ENCODE measurements around the gene HSP90AB1. TPM values are rescaled to one million over a fixed set of nuclear protein-coding genes. Genes with fewer than 3 reads are reported as not detected.

HSP90AB1 gene
- total and polyA plus RNA-seq, 9 of the 15 experiments (the other 6 are each of a cell fraction or from before 2014, with no cell fraction given), result 1,780 to 3,358 (median 2,262) TPM

GRCh38 chr6:44255871-44256774 lies 9.2 kb downstream of the HSP90AB1 start (continued):
- TF ChIP-seq ZBTB7A (IDR thresholded peaks at IDR 0.05; ENCODE audit: borderline replicate concordance, control insufficient read depth, low read depth, low read length) (peak; percentile 19; the same call in 1 of the 2 replicates), NFIC (IDR thresholded peaks at IDR 0.05) (peak; percentile 71), SIN3A (IDR thresholded peaks at IDR 0.05; ENCODE audit: borderline replicate concordance in 2 of 2, control insufficient read depth in 1 of 2, low read depth in 2 of 2, low read length in 2 of 2) (0 out of 4 replicates have a peak, but pooled peaks of 1 of the 2 experiments have one; percentile 31), MAX (CRISPR knock-in tag; IDR thresholded peaks at IDR 0.05) (no peak), ZNF655 (CRISPR knock-in tag; IDR thresholded peaks at IDR 0.05) (no peak), ZBTB8A (IDR thresholded peaks at IDR 0.05; ENCODE audit: partially characterized antibody) (no peak), ZNF561 (CRISPR knock-in tag; conservative IDR thresholded peaks at IDR 0.05) (no peak), CBX2 (IDR thresholded peaks at IDR 0.05; ENCODE audit: insufficient read depth, low read length, poor library complexity, severe bottlenecking) (no peak), CEBPG (CRISPR knock-in tag; IDR thresholded peaks at IDR 0.05) (no peak), CEBPG (tag; conservative IDR thresholded peaks at IDR 0.05 in 1 of 2, IDR thresholded peaks at IDR 0.05 in 1 of 2) (no peak), SNIP1 (IDR thresholded peaks at IDR 0.05; ENCODE audit: low read depth) (no peak), GATAD2B (IDR thresholded peaks at IDR 0.05; ENCODE audit: borderline replicate concordance) (no peak), POU5F1 (IDR thresholded peaks at IDR 0.05; ENCODE audit: borderline replicate concordance, low read depth, low read length, partially characterized antibody) (no peak), HNRNPUL1 (IDR thresholded peaks at IDR 0.05; ENCODE audit: low read length) (no peak), ZNF3 (CRISPR knock-in tag; IDR thresholded peaks at IDR 0.05) (no peak), SIRT6 (IDR thresholded peaks at IDR 0.05; ENCODE audit: low read depth, low read length) (no peak), PTRF (tag; IDR thresholded peaks at IDR 0.05) (no peak), SUPT5H (IDR thresholded peaks at IDR 0.05) (no peak), ZNF184 (CRISPR knock-in tag; IDR thresholded peaks at IDR 0.05) (no peak), NFE2L1 (tag; IDR thresholded peaks at IDR 0.05; ENCODE audit: borderline replicate concordance, low read depth) (no peak), STAG1 (CRISPR knock-in tag; IDR thresholded peaks at IDR 0.05; ENCODE audit: borderline replicate concordance) (no peak), ZNF41 (CRISPR knock-in tag; conservative IDR thresholded peaks at IDR 0.05) (no peak), MEF2D (tag; conservative IDR thresholded peaks at IDR 0.05; ENCODE audit: low read depth) (no peak), MEIS2 (IDR thresholded peaks at IDR 0.05; ENCODE audit: partially characterized antibody) (no peak), STAT6 (CRISPR knock-in tag; IDR thresholded peaks at IDR 0.05) (no peak)

Measured in K562 (cell line).